KOPT-K1 (cell line): ENCODE data around the gene STRIT1.
"Not testable (repeated sequence)": the region's sequence is repeated elsewhere in the genome, so short reads cannot be mapped to it uniquely, and the experiment has no call there.

ENCODE experiments used
- H3K27ac ChIP-seq: fragments of 200-600 bp; sonication (generic); 2 replicates; pipeline ENCODE4 v1.5.1; 2016; ENCODE audit warnings: antibody characterized with exemption, mild to moderate bottlenecking, low read depth, low read length; ENCODE audit not compliant: poor library complexity, severe bottlenecking
- H3K36me3 ChIP-seq: fragments of 200-600 bp; sonication (generic); 2 replicates; pipeline ENCODE4 v1.5.1; 2017; ENCODE audit warnings: antibody characterized with exemption, mild to moderate bottlenecking, low read length, moderate library complexity; ENCODE audit not compliant: insufficient read depth
- H3K9me3 ChIP-seq: fragments of 200-600 bp; sonication (generic); 2 replicates; pipeline ENCODE4 v1.5.1; 2017; ENCODE audit warnings: antibody characterized with exemption, low read length, mild to moderate bottlenecking; ENCODE audit not compliant: insufficient read depth, poor library complexity, severe bottlenecking

The STRIT1 gene

GRCh38 chr3:155270063-155270462 is 23.4 kb downstream of the STRIT1 start:
- H3K9me3 ChIP-seq = no peaks in the 10 kb centered on the region
- no peaks in the 10 kb centered on the region for H3K36me3 ChIP-seq
- H3K27ac ChIP-seq = no peak overlapping the region

- not testable (repeated sequence) for H3K9me3 ChIP-seq, H3K36me3 ChIP-seq, H3K27ac ChIP-seq
Observed at GRCh38 chr3:155262855-155263254, 30.6 kb downstream of the STRIT1 start.

GRCh38 chr3:155262295-155262694 is 31.2 kb downstream of the STRIT1 start:
- Histone ChIP-seq H3K9me3 (no peaks in the 10 kb centered on the region), H3K27ac (no peak overlapping the region), H3K36me3 (no peaks in the 10 kb centered on the region)

- Histone ChIP-seq H3K9me3 (no peaks in the 10 kb centered on the region), H3K36me3 (no peaks in the 10 kb centered on the region), H3K27ac (no peak overlapping the region)
Observed at GRCh38 chr3:155254445-155254844, 39.0 kb downstream of the STRIT1 start.

GRCh38 chr3:155252535-155252934 is 40.9 kb downstream of the STRIT1 start:
- Histone ChIP-seq H3K36me3 (no peaks in the 10 kb centered on the region), H3K27ac (no peak overlapping the region), H3K9me3 (no peaks in the 10 kb centered on the region)

- no peaks in the 10 kb centered on the region for H3K36me3 ChIP-seq
- no peaks in the 10 kb centered on the region for H3K9me3 ChIP-seq
- no peak overlapping the region for H3K27ac ChIP-seq
Observed at GRCh38 chr3:155252021-155252420, 41.5 kb downstream of the STRIT1 start.

GRCh38 chr3:155248531-155249187 is 44.8 kb downstream of the STRIT1 start:
- Histone ChIP-seq H3K9me3 (no peaks in the 10 kb centered on the region), H3K27ac (no peak overlapping the region), H3K36me3 (no peaks in the 10 kb centered on the region)

- Histone ChIP-seq H3K36me3 (no peaks in the 10 kb centered on the region), H3K27ac (no peak overlapping the region), H3K9me3 (no peaks in the 10 kb centered on the region)
Observed at GRCh38 chr3:155244699-155245098, 48.8 kb downstream of the STRIT1 start.

GRCh38 chr3:155244216-155244615 is 49.3 kb downstream of the STRIT1 start:
- Histone ChIP-seq H3K36me3 (no peaks in the 10 kb centered on the region), H3K27ac (no peak overlapping the region), H3K9me3 (no peaks in the 10 kb centered on the region)

GRCh38 chr3:155243512-155243921 is 50.0 kb downstream of the STRIT1 start:
- Histone ChIP-seq H3K36me3 (no peaks in the 10 kb centered on the region), H3K9me3 (no peaks in the 10 kb centered on the region), H3K27ac (no peak overlapping the region)

- H3K9me3 ChIP-seq = no peaks in the 10 kb centered on the region
- H3K36me3 ChIP-seq = no peaks in the 10 kb centered on the region
- no peak overlapping the region for H3K27ac ChIP-seq
Observed at GRCh38 chr3:155242342-155242741, 51.1 kb downstream of the STRIT1 start.

GRCh38 chr3:155241579-155241978 is 51.9 kb downstream of the STRIT1 start:
- no peaks in the 10 kb centered on the region for H3K36me3 ChIP-seq
- H3K9me3 ChIP-seq = no peaks in the 10 kb centered on the region
- H3K27ac ChIP-seq = no peak overlapping the region
